Smooth muscle cell (in vitro differentiated cells): ENCODE results near the gene TMEM223. TPM values are rescaled to one million over a fixed set of nuclear protein-coding genes. Genes with fewer than 3 reads are reported as not detected.
A peak's percentile ranks its signal among the peaks of the same experiment; 100 is the strongest.

ENCODE experiments used
- DNase-seq: peaks from one replicate; lab custom pipeline; 2025; ENCODE audit not compliant: unreplicated experiment; lab: John Stamatoyannopoulos, UW
- H2AFZ ChIP-seq: fragments of 200-600 bp; sonication (generic); 2 replicates; pipeline ENCODE4 v1.6.0; 2016; ENCODE audit warnings: antibody characterized with exemption, low read depth, mild to moderate bottlenecking
- H3F3A ChIP-seq: fragments of 200-600 bp; sonication (generic); 2 replicates; pipeline ENCODE4 v1.6.0; 2017; ENCODE audit warnings: antibody characterized with exemption, low read depth
- H3K27ac ChIP-seq: fragments of 200-600 bp; sonication (generic); 2 replicates; pipeline ENCODE4 v1.5.1; 2016; ENCODE audit warnings: low read depth, mild to moderate bottlenecking
- H3K27me3 ChIP-seq: fragments of 200-600 bp; sonication (generic); 2 replicates; pipeline ENCODE4 v1.6.1; 2016; ENCODE audit warnings: low read depth, mild to moderate bottlenecking
- H3K36me3 ChIP-seq: fragments of 200-600 bp; sonication (generic); 2 replicates; pipeline ENCODE4 v1.5.1; 2016; ENCODE audit warnings: low read depth
- H3K4me1 ChIP-seq: fragments of 200-600 bp; sonication (generic); 2 replicates; pipeline ENCODE4 v1.5.1; 2016; ENCODE audit warnings: low read depth
- H3K4me2 ChIP-seq: fragments of 200-600 bp; sonication (generic); 2 replicates; pipeline ENCODE4 v1.6.0; 2016; ENCODE audit warnings: mild to moderate bottlenecking
- H3K4me3 ChIP-seq: fragments of 200-600 bp; sonication (generic); 2 replicates; pipeline ENCODE4 v1.5.1; 2016; ENCODE audit warnings: mild to moderate bottlenecking
- H3K79me2 ChIP-seq: fragments of 200-600 bp; sonication (generic); 2 replicates; pipeline ENCODE4 v1.6.0; 2016; ENCODE audit warnings: low read depth, mild to moderate bottlenecking
- H3K9ac ChIP-seq: fragments of 200-600 bp; sonication (generic); 2 replicates; pipeline ENCODE4 v1.6.0; 2016; ENCODE audit warnings: low read depth
- H3K9me3 ChIP-seq: fragments of 200-600 bp; sonication (generic); replicated peaks from 2 replicates; pipeline ENCODE4 v1.5.1; 2016; ENCODE audit warnings: low read depth
- H4K20me1 ChIP-seq: fragments of 200-600 bp; sonication (generic); 2 replicates; pipeline ENCODE4 v1.6.0; 2016; ENCODE audit warnings: low read depth
- CTCF ChIP-seq: fragments of 200-600 bp; sonication (generic); IDR thresholded peaks from 2 replicates; pipeline ENCODE4 v1.5.1; 2017; ENCODE audit warnings: borderline replicate concordance, mild to moderate bottlenecking, antibody characterized with exemption; ENCODE audit not compliant: insufficient read depth, poor library complexity, severe bottlenecking
- WGBS: methylation state at CpG from one replicate; pipeline ENCODE4 v1.1.7; 2016; ENCODE audit warnings: low lambda C conversion rate; 5-methylcytosine and 5-hydroxymethylcytosine counted together
- polyA plus RNA-seq: library from polyadenylated mRNA; unstranded; fragments of >200 nt; fragmentation: Nextera tagmentation; extraction: Ambion mirVana; gene quantifications from 2 replicates; pipeline ENCODE4 v1.2.1, GENCODE V29; 2016
- total RNA-seq: library from RNA; depleted of rRNA; stranded (reverse); fragments of >200 nt; gene quantifications from 2 replicates; pipeline ENCODE4 v1.2.3, GENCODE V29; 2014

Gene TMEM223
- total and polyA plus RNA-seq, 2 experiments from 2014 or later, result 40.8 to 43.2 TPM

GRCh38 chr11:62775646-62776045 is 16.2 kb downstream of the TMEM223 start:
- H3K79me2 ChIP-seq, result peaks cover 14% of the 10 kb centered on the region
- no peaks in the 10 kb centered on the region for H3F3A ChIP-seq
- H2AFZ ChIP-seq, result no peak overlapping the region
- no peaks in the 10 kb centered on the region for H3K36me3 ChIP-seq
- DNase-seq, result no peak
- no peak for TF ChIP-seq CTCF
- H4K20me1 ChIP-seq, result no peaks in the 10 kb centered on the region
- peaks cover 2% of the 10 kb centered on the region for H3K4me1 ChIP-seq
- H3K9me3 ChIP-seq, result no peaks in the 10 kb centered on the region
- no peak overlapping the region for H3K4me2 ChIP-seq
- H3K4me3 ChIP-seq, result no peak overlapping the region
- H3K27ac ChIP-seq, result no peak overlapping the region
- 92% methylated on average over 16 of the region's 17 CpGs for WGBS
- no peaks in the 10 kb centered on the region for H3K27me3 ChIP-seq
- H3K9ac ChIP-seq, result no peak overlapping the region

DNA sequence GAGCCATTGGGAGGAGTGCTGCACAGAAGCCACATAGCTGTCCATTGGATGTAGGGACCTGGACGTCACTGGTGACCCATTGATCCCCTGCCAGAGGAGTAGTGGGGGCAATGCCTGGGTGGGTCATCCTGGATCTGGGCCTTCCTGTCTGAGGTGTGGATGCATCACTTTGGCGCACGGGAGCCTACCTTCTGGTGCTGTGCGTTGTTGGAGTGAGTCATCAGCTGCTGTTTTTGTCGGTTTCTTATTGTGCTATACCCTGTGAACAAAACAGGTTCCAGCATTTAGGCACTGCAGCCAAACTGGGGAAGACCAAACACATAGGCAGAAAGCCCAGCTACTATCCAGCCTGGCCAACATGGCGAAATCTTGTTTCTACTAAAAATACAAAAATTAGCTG is 17.4 kb downstream of the TMEM223 start:
- 94% methylated on average over 6 of the region's 6 CpGs for WGBS
- no peak overlapping the region for H3K9ac ChIP-seq
- no peak overlapping the region for H2AFZ ChIP-seq
- H3K27me3 ChIP-seq, result no peaks in the 10 kb centered on the region
- no peak for TF ChIP-seq CTCF
- H3K36me3 ChIP-seq, result no peaks in the 10 kb centered on the region
- H4K20me1 ChIP-seq, result no peaks in the 10 kb centered on the region
- no peak overlapping the region for H3K4me2 ChIP-seq
- H3K4me1 ChIP-seq, result peaks cover 13% of the 10 kb centered on the region
- H3K79me2 ChIP-seq, result peaks cover 14% of the 10 kb centered on the region
- no peak overlapping the region for H3K27ac ChIP-seq
- H3K4me3 ChIP-seq, result no peak overlapping the region
- no peak for DNase-seq
- H3F3A ChIP-seq, result peaks cover 3% of the 10 kb centered on the region
- no peaks in the 10 kb centered on the region for H3K9me3 ChIP-seq

- peak within 1 kb of the TSS; percentile 57 for H3K4me3 ChIP-seq
- DNase-seq, result peak; percentile 98
- H3K4me1 ChIP-seq, result peaks cover 13% of the 10 kb centered on the region
- H3K36me3 ChIP-seq, result no peaks in the 10 kb centered on the region
- H3K4me2 ChIP-seq, result peak within 1 kb of the TSS; percentile 84
- 1% methylated on average over 38 of the region's 60 CpGs for WGBS
- H3K9ac ChIP-seq, result peak within 1 kb of the TSS; percentile 43
- peaks cover 14% of the 10 kb centered on the region for H3K79me2 ChIP-seq
- TF ChIP-seq CTCF, result no peak
- peak within 1 kb of the TSS; percentile 52 for H2AFZ ChIP-seq
- no peaks in the 10 kb centered on the region for H3K9me3 ChIP-seq
- H3K27ac ChIP-seq, result peak within 1 kb of the TSS; percentile 82
- H3F3A ChIP-seq, result peaks cover 4% of the 10 kb centered on the region
- H4K20me1 ChIP-seq, result no peaks in the 10 kb centered on the region
- H3K27me3 ChIP-seq, result no peaks in the 10 kb centered on the region
These were observed 20.4 kb downstream of the TMEM223 start, which contains the start of gene TAF6L for GRCh38 chr11:62771144-62772021. TSS of gene TAF6L (plus strand) at chr11:62771396. CDS start at chr11:62775784, 4,388 bp downstream.
